HUES64 (cell line): ENCODE results near the gene TMEM151A.

Experiments used
- H3K27ac ChIP-seq: 2 replicates; pipeline ENCODE4 v1.7.0; 2013; ENCODE audit warnings: low read depth, low read length, inconsistent platforms
- H3K27me3 ChIP-seq: 2 replicates; pipeline ENCODE4 v1.6.1; 2013; ENCODE audit warnings: mild to moderate bottlenecking, low read length; ENCODE audit not compliant: insufficient read depth
- H3K36me3 ChIP-seq: 2 replicates; pipeline ENCODE4 v1.6.1; 2013; ENCODE audit warnings: mild to moderate bottlenecking, low read length; ENCODE audit not compliant: insufficient read depth
- H3K4me1 ChIP-seq: 2 replicates; pipeline ENCODE4 v1.6.1; 2013; ENCODE audit warnings: mild to moderate bottlenecking, low read length, moderate library complexity; ENCODE audit not compliant: insufficient read depth
- H3K4me3 ChIP-seq: 2 replicates; pipeline ENCODE4 v1.5.1; 2013; ENCODE audit warnings: mild to moderate bottlenecking, low read length, moderate library complexity
- H3K9ac ChIP-seq: 2 replicates; pipeline ENCODE4 v1.6.1; 2013; ENCODE audit warnings: mild to moderate bottlenecking, low read depth, low read length
- H3K9me3 ChIP-seq: 2 replicates; pipeline ENCODE4 v1.6.1; 2013; ENCODE audit warnings: low read depth, low read length; ENCODE audit not compliant: insufficient read depth
- WGBS: fragments of 150-250, 120-280 bp; methylation state at CpG from one replicate; pipeline ENCODE4 v1.1.7; 2013; ENCODE audit warnings: missing lambda C conversion rate; 5-methylcytosine and 5-hydroxymethylcytosine counted together

The TMEM151A gene

GRCh38 chr11:66259956-66260355 is 31.7 kb upstream of the TMEM151A start:
- 95% methylated on average over 4 of the region's 4 CpGs for WGBS
- Histone ChIP-seq H3K9ac (no peak overlapping the region), H3K4me1 (peaks cover 5% of the 10 kb centered on the region; the same call in 1 of the 2 replicates), H3K4me3 (no peak overlapping the region), H3K27me3 (no peaks in the 10 kb centered on the region), H3K36me3 (peaks cover 52% of the 10 kb centered on the region), H3K27ac (no peak overlapping the region), H3K9me3 (no peaks in the 10 kb centered on the region)

- Histone ChIP-seq H3K27me3 (no peaks in the 10 kb centered on the region), H3K4me3 (no peak overlapping the region), H3K4me1 (peaks cover 5% of the 10 kb centered on the region; the same call in 1 of the 2 replicates), H3K36me3 (peaks cover 64% of the 10 kb centered on the region), H3K9ac (no peak overlapping the region), H3K27ac (no peak overlapping the region), H3K9me3 (no peaks in the 10 kb centered on the region)
- WGBS: 95% methylated on average over 16 of the region's 16 CpGs
Measured at GRCh38 chr11:66261578-66261977, 30.1 kb upstream of the TMEM151A start.

- no peaks in the 10 kb centered on the region for H3K9me3 ChIP-seq
- H3K4me1 ChIP-seq: peaks cover 5% of the 10 kb centered on the region; the same call in 1 of the 2 replicates
- WGBS: 93% methylated on average over 5 of the region's 5 CpGs
- no peak overlapping the region for H3K4me3 ChIP-seq
- H3K9ac ChIP-seq: no peak overlapping the region
- no peaks in the 10 kb centered on the region for H3K27me3 ChIP-seq
- H3K36me3 ChIP-seq: peaks cover 64% of the 10 kb centered on the region
- H3K27ac ChIP-seq: no peak overlapping the region
Measured at GRCh38 chr11:66262191-66262590, 29.5 kb upstream of the TMEM151A start.

- Histone ChIP-seq H3K27me3 (no peaks in the 10 kb centered on the region), H3K36me3 (peaks cover 64% of the 10 kb centered on the region), H3K9me3 (no peaks in the 10 kb centered on the region), H3K27ac (no peak overlapping the region), H3K4me3 (no peak overlapping the region), H3K9ac (no peak overlapping the region), H3K4me1 (peaks cover 5% of the 10 kb centered on the region; the same call in 1 of the 2 replicates)
- 96% methylated on average over 12 of the region's 12 CpGs for WGBS
Measured at GRCh38 chr11:66262696-66263095, 29.0 kb upstream of the TMEM151A start.

- Histone ChIP-seq H3K27me3 (no peaks in the 10 kb centered on the region), H3K9me3 (no peaks in the 10 kb centered on the region), H3K9ac (no peak overlapping the region), H3K4me1 (peaks cover 5% of the 10 kb centered on the region; the same call in 1 of the 2 replicates), H3K4me3 (no peak overlapping the region), H3K27ac (no peak overlapping the region), H3K36me3 (peaks cover 64% of the 10 kb centered on the region)
- 96% methylated on average over 4 of the region's 4 CpGs for WGBS
Measured at GRCh38 chr11:66263231-66263630, 28.5 kb upstream of the TMEM151A start.

GRCh38 chr11:66263785-66264184 is 27.9 kb upstream of the TMEM151A start:
- no peak overlapping the region for H3K9ac ChIP-seq
- H3K4me3 ChIP-seq: no peak overlapping the region
- H3K9me3 ChIP-seq: no peaks in the 10 kb centered on the region
- H3K27me3 ChIP-seq: no peaks in the 10 kb centered on the region
- peaks cover 4% of the 10 kb centered on the region; the same call in 1 of the 2 replicates for H3K4me1 ChIP-seq
- 96% methylated on average over 10 of the region's 10 CpGs for WGBS
- peaks cover 64% of the 10 kb centered on the region for H3K36me3 ChIP-seq
- H3K27ac ChIP-seq: no peak overlapping the region

GRCh38 chr11:66264383-66264782 is 27.3 kb upstream of the TMEM151A start:
- WGBS: 95% methylated on average over 8 of the region's 8 CpGs
- Histone ChIP-seq H3K9ac (no peak overlapping the region), H3K27ac (no peak overlapping the region), H3K4me3 (no peak overlapping the region), H3K27me3 (no peaks in the 10 kb centered on the region), H3K4me1 (peaks cover 2% of the 10 kb centered on the region; the same call in 1 of the 2 replicates), H3K36me3 (peaks cover 59% of the 10 kb centered on the region), H3K9me3 (no peaks in the 10 kb centered on the region)

- no peaks in the 10 kb centered on the region for H3K27me3 ChIP-seq
- H3K27ac ChIP-seq: no peak overlapping the region
- H3K4me3 ChIP-seq: no peak overlapping the region
- no peak overlapping the region for H3K9ac ChIP-seq
- WGBS: 73% methylated on average over 11 of the region's 12 CpGs
- peaks cover 7% of the 10 kb centered on the region; the same call in 1 of the 2 replicates for H3K4me1 ChIP-seq
- peaks cover 54% of the 10 kb centered on the region for H3K36me3 ChIP-seq
- no peaks in the 10 kb centered on the region for H3K9me3 ChIP-seq
Measured at GRCh38 chr11:66264914-66265313, 26.8 kb upstream of the TMEM151A start.

GRCh38 chr11:66265531-66266377 is 25.9 kb upstream of the TMEM151A start:
- Histone ChIP-seq H3K27me3 (no peaks in the 10 kb centered on the region), H3K36me3 (peaks cover 49% of the 10 kb centered on the region), H3K4me1 (peaks cover 8% of the 10 kb centered on the region; the same call in 1 of the 2 replicates), H3K9ac (no peak overlapping the region), H3K27ac (no peak overlapping the region), H3K4me3 (no peak overlapping the region), H3K9me3 (no peaks in the 10 kb centered on the region)
- 97% methylated on average over 26 of the region's 26 CpGs for WGBS

- no peaks in the 10 kb centered on the region for H3K9me3 ChIP-seq
- 91% methylated on average over 20 of the region's 20 CpGs for WGBS
- no peaks in the 10 kb centered on the region for H3K27me3 ChIP-seq
- no peak overlapping the region for H3K9ac ChIP-seq
- H3K4me1 ChIP-seq: peaks cover 8% of the 10 kb centered on the region; the same call in 1 of the 2 replicates
- peaks cover 45% of the 10 kb centered on the region for H3K36me3 ChIP-seq
- no peak overlapping the region for H3K27ac ChIP-seq
- H3K4me3 ChIP-seq: peak overlapping the region; percentile 93
Measured at GRCh38 chr11:66266378-66267038, 25.2 kb upstream of the TMEM151A start.

- Histone ChIP-seq H3K27me3 (no peaks in the 10 kb centered on the region), H3K4me3 (peak overlapping the region; percentile 93), H3K27ac (peak overlapping the region; percentile 12; the same call in 1 of the 2 replicates), H3K9ac (peak overlapping the region; percentile 35; the same call in 1 of the 2 replicates), H3K4me1 (peaks cover 8% of the 10 kb centered on the region; the same call in 1 of the 2 replicates), H3K36me3 (peaks cover 45% of the 10 kb centered on the region), H3K9me3 (no peaks in the 10 kb centered on the region)
- 27% methylated on average over 13 of the region's 13 CpGs for WGBS
Measured at GRCh38 chr11:66267039-66267378, 24.7 kb upstream of the TMEM151A start.
